Measurements from ENCODE around the gene GOLIM4. TPM values are rescaled to one million over a fixed set of nuclear protein-coding genes. Genes with fewer than 3 reads are reported as not detected.
A peak's percentile ranks its signal among the peaks of the same experiment; 100 is the strongest.

The GOLIM4 gene
- total RNA-seq, 1 experiment from 2014 or later, result 24.6 TPM

DNA sequence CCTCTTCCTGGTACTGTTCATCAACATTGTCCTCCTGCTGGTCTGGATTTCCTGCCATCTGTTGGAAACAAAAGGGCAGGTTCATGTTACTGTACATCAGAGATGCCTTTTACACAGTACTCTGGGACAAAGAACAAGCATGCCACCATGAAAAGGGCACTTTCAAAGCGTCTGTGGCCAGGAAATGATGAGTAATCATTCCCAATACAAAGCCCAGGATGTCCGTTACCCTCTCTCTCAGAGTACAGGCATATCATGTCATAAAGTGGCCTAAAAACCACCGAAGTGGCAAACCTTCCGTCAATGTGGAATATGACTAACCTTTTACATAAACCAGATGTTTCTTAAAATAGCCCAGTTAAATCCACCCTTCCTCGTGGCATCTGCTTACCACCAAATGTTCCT lies 71.2 kb downstream of the GOLIM4 start:
- H3K4me1 ChIP-seq (ENCODE audit: insufficient read depth, low read length), result no peaks in the 10 kb centered on the region; the same call in 1 of the 2 replicates
- H3K27ac ChIP-seq (ENCODE audit: insufficient read length, low read depth, low read length), result no peak overlapping the region
- no peak overlapping the region for H3T11ph ChIP-seq (ENCODE audit: low read length)
- H4K91ac ChIP-seq (ENCODE audit: insufficient read length, low read depth, low read length), result no peak overlapping the region
- no peak overlapping the region for H3K4ac ChIP-seq (ENCODE audit: low read depth, low read length)
- H2BK120ac ChIP-seq (ENCODE audit: low read depth, low read length, poor library complexity, severe bottlenecking), result no peak overlapping the region
- no peaks in the 10 kb centered on the region for H3K23me2 ChIP-seq (ENCODE audit: insufficient read length, low read depth, low read length, poor library complexity, severe bottlenecking)
- no peak overlapping the region for H3K4me2 ChIP-seq (ENCODE audit: insufficient read depth, insufficient read length, low read length)
- no peak overlapping the region for H3K14ac ChIP-seq (ENCODE audit: insufficient read depth, low read length)
- TF ChIP-seq, protein P1, sequence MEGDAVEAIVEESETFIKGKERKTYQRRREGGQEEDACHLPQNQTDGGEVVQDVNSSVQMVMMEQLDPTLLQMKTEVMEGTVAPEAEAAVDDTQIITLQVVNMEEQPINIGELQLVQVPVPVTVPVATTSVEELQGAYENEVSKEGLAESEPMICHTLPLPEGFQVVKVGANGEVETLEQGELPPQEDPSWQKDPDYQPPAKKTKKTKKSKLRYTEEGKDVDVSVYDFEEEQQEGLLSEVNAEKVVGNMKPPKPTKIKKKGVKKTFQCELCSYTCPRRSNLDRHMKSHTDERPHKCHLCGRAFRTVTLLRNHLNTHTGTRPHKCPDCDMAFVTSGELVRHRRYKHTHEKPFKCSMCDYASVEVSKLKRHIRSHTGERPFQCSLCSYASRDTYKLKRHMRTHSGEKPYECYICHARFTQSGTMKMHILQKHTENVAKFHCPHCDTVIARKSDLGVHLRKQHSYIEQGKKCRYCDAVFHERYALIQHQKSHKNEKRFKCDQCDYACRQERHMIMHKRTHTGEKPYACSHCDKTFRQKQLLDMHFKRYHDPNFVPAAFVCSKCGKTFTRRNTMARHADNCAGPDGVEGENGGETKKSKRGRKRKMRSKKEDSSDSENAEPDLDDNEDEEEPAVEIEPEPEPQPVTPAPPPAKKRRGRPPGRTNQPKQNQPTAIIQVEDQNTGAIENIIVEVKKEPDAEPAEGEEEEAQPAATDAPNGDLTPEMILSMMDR (conservative IDR thresholded peaks at IDR 0.05), result no peak
- H3K27me3 Mint-ChIP-seq (ENCODE audit: low read depth), result no peaks in the 10 kb centered on the region
- peaks cover 13 to 73% (median 54%) of the 10 kb centered on the region in 3 experiments; a peak in 6 of 7 replicates for H3K36me3 Mint-ChIP-seq (ENCODE audit: insufficient read depth in 1 of 3, low read depth in 3 of 3)
- H3K56ac ChIP-seq (ENCODE audit: insufficient read length, low read depth, low read length), result no peak overlapping the region
- H3K23ac ChIP-seq (ENCODE audit: insufficient read length, low read depth, low read length), result no peak overlapping the region
- peak overlapping the region in 1 of 3 experiments; percentile 74; a peak in 2 of 7 replicates for H3K27ac Mint-ChIP-seq
- no peak for DNase-seq
- no CpG with 5 or more reads among the region's 5 CpGs for WGBS (ENCODE audit: extremely low coverage, insufficient read length, low lambda C conversion rate)
- H3K79me1 ChIP-seq (ENCODE audit: insufficient read depth, low read depth, low read length, poor library complexity, severe bottlenecking), result no peaks in the 10 kb centered on the region
- no peak overlapping the region for H3K9ac ChIP-seq (ENCODE audit: extremely low read depth, insufficient read length, low read length)
- no peak overlapping the region for H2BK5ac ChIP-seq (ENCODE audit: insufficient read length, low read length)
- no peaks in the 10 kb centered on the region for H3K27me3 ChIP-seq (ENCODE audit: insufficient read depth, low read length)
- H2AFZ ChIP-seq (ENCODE audit: low read length), result no peak overlapping the region
- no peaks in the 10 kb centered on the region for H3K79me2 ChIP-seq (ENCODE audit: insufficient read depth, low read length)
- H4K8ac ChIP-seq (replicated peaks; ENCODE audit: insufficient read length, low read depth, low read length), result no peak overlapping the region
- no peaks in the 10 kb centered on the region for H3K9me3 Mint-ChIP-seq
- no peak overlapping the region for H2BK12ac ChIP-seq (ENCODE audit: insufficient read length, low read depth, low read length)
- no peak overlapping the region for H2BK15ac ChIP-seq (ENCODE audit: low read depth, low read length)
- no peaks in the 10 kb centered on the region for H3K4me1 Mint-ChIP-seq
- H2BK20ac ChIP-seq (ENCODE audit: low read depth, low read length, poor library complexity, severe bottlenecking), result no peak overlapping the region
- H4K5ac ChIP-seq (ENCODE audit: insufficient read length, low read depth, low read length), result no peak overlapping the region
- no peak overlapping the region for H3K18ac ChIP-seq (ENCODE audit: insufficient read length, low read depth, low read length)
- no peak overlapping the region for H3K4me3 Mint-ChIP-seq
- no peak overlapping the region for H2AK5ac ChIP-seq (ENCODE audit: insufficient read length, low read length)
- no peaks in the 10 kb centered on the region for H4K20me1 ChIP-seq (ENCODE audit: control insufficient read depth, insufficient read depth, insufficient read length)
- H3K9me3 ChIP-seq (ENCODE audit: control insufficient read depth, low read depth, low read length), result no peaks in the 10 kb centered on the region
